Activated CD4-positive, alpha-beta T cell treated with anti-CD3 and anti-CD28 coated beads, Interleukin-2, amount 50 U/mL, for 16 hours (primary cell): ENCODE measurements around the gene ZWILCH.
A peak's percentile ranks its signal among the peaks of the same experiment; 100 is the strongest.
"Not testable (repeated sequence)": the region's sequence is repeated elsewhere in the genome, so short reads cannot be mapped to it uniquely, and the experiment has no call there.

Experiments used
- DNase-seq: peaks from one replicate; pipeline ENCODE4 v3.0.0-alpha.2; 2020

The ZWILCH gene

DNA sequence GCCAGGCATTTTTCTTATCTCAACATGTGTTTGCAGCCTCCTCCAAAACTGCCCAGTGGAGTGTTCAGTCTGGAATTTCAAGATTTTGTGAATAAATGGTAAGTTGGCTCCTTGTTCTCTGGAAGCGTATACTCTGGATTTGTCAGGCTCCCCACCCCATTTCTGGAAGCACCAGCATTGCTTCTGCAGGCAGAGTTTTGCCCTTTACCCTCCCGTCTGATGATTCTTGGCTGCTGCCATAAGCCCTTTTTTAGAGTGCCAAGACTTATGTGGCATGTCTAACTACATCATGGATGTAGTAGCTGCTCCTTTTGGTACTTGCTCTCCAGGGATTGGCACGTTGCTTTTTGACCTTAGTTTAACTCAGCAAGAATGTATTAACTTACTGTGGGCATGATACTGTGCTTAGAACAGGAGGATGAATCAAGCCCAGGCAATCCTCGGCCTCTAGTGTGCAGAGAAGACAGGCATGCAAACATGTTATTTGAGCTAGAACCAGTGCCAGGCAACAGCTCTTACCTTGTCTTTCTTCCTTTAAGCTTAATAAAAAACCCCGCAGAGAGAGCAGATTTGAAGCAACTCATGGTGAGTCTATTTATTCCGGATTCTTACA lies 15.8 kb upstream of the ZWILCH start:
- DNase-seq, result no peak

DNA sequence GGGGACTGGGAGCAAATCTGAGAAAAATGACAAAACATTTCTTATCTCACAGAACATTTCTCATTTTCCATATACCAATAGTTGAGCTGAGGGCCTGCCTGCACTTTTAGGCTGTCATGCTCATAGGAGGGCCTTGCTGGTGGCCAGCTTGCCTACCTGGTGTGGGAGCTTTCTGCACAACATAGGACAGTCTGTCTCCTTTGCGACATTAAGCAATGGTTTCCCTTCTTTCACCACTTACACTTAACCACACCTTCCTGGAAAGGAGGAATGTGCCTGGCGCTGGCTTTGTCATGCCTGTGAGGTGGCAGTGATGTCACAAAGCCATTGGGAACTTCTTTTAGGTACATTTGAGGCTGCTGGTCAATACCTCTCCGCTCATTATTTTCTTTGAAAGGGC lies 13.3 kb upstream of the ZWILCH start:
- DNase-seq, result no peak

DNA sequence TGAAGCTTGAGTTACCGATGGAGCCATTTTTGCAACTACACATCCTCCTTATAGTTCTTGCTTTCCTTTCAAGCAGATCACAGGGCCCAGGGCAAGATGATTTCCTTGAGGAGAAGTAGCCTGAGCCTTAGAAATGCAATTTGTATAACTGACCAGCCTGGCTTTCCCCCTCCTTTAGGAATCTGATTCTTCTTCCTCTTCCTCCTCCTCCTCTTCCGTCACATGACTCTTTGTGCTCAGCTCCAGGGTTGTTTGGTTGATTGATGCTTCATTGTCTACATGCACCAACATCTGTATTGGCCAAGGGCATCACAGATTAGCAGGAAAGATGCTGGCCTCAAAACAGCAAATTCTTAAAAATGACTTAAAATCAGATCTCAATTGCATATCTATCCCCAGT lies 10.9 kb upstream of the ZWILCH start:
- no peak for DNase-seq

GRCh38 chr15:66496951-66497501 lies 8.1 kb upstream of the ZWILCH start:
- no peak for DNase-seq

- peak; percentile 98 for DNase-seq
These were observed 7.3 kb upstream of the ZWILCH start, which contains the start of gene SNAPC5 for GRCh38 chr15:66497502-66498455. TSS of gene SNAPC5 (minus strand) at chr15:66497762. CDS start at chr15:66497731, 31 bp downstream.

DNA sequence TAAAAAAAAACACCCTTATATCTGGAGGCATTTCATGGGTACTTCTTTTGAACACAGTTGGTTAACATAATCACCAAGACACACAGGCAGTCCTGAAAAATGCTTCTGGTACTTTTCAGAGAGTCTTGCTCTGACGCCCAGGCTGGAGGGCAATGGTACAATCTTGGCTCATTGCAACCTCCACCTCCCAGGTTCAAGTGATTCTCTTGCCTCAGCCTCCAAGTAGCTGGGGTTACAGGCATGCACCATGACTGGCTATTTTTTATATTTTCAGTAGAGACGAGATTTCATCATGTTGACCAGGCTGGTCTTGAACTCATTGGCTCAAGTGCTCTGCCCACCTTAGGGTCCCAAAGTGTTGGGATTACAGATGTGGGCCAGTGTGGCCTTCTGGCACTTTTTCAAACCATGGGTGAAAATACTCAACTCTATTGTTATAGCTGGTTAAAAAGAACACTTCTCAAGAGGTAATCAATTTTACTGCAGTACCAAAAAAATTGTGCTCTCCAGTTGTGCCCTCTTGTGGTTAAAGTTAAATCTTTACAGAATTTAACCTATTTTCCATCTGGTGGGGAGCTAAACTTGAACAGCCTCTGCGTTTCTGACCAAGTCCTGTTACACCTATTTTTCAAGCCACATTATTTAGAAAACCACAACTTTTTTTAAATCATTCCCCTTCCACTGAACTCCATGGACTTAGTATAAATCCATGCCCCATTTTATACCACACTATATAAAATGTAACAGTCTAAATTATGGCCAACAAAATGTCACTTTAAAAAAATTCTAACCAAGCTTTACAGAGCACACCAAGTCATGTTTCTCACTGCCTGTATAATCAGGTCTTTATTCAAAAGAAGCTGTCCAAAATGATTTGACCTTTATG lies 6.4 kb upstream of the ZWILCH start:
- peak; percentile 46 for DNase-seq

- not testable (repeated sequence) for DNase-seq
These were observed 4.8 kb upstream of the ZWILCH start for GRCh38 chr15:66500346-66500745.

DNA sequence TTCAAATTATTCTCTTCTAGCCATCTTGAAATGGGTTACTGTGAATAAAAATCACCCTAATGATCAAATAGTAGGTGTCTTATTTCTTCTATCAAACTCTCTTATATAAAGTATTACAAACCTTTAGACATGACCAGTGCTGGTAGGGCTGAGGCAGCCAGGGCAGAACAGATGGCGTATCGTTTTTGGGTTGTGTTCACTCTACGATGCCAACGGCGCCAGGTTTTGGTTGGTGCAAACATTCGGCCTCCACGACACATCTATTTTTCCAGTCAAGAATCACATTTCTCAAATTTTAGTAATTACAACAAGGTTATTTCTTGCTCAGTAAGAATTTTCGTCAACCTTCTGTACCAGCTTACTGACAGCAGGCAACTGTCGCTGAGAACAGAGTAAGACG lies 2.6 kb upstream of the ZWILCH start:
- no peak for DNase-seq

GRCh38 chr15:66503041-66503648 lies 2.0 kb upstream of the ZWILCH start:
- DNase-seq, result not testable (repeated sequence)

GRCh38 chr15:66503780-66504562 lies 1.2 kb upstream of the ZWILCH start:
- no peak for DNase-seq

- no peak for DNase-seq
These were observed 295 bp downstream of the ZWILCH start for GRCh38 chr15:66505430-66505811.

- no peak for DNase-seq
These were observed 692 bp downstream of the ZWILCH start for GRCh38 chr15:66505818-66506217.

GRCh38 chr15:66508293-66508883 lies 3.3 kb downstream of the ZWILCH start:
- no peak for DNase-seq

GRCh38 chr15:66514586-66514985 lies 9.5 kb downstream of the ZWILCH start:
- no peak for DNase-seq

GRCh38 chr15:66515901-66516322 lies 10.8 kb downstream of the ZWILCH start:
- no peak for DNase-seq

- DNase-seq, result no peak
These were observed 18.8 kb downstream of the ZWILCH start for GRCh38 chr15:66523926-66524325.

- no peak for DNase-seq
These were observed 19.7 kb downstream of the ZWILCH start for GRCh38 chr15:66524838-66525237.

GRCh38 chr15:66535056-66535455 lies 29.9 kb downstream of the ZWILCH start:
- DNase-seq, result no peak

DNA sequence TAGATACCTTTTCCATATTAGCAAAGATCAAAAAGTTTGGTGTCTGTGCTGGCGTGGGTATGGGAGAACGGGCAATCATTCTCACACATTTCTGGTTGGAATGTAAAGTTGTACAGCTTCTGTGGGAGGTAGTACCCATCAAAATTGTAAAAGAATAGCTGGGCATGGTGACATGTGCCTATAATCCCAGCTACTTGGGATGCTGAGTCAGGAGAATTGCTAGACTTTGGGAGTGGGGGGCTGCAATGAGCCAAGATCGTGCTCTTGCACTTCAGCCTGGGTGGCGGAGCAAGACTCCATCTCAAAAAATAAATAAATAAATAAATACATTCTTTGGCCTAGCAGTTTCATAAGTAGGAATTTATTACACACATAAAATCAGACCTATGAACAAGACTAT lies 37.8 kb downstream of the ZWILCH start:
- no peak for DNase-seq

DNA sequence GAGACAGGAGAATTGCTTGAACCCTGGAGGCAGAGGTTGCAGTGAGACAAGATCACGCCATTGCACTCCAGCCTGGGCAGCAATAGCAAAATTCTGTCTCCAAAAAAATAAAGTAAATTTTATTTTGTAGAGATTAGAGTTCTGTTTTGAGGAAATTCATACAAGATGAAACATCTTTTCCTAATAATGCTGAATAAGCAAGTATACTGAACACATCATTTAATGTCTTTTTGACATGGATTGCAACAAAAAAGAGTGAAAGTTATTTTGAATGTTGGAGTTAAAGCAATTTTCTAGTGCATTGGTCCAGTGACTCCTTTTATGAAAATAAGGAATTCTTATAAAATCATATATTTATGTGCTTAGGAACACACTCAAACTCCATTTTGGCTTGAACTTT lies 40.1 kb downstream of the ZWILCH start:
- no peak for DNase-seq

GRCh38 chr15:66555685-66556084 lies 50.6 kb downstream of the ZWILCH start:
- DNase-seq, result no peak
